HG03442 (cell line): Measurements from ENCODE around the gene MBTD1.
A peak's percentile ranks its signal among the peaks of the same experiment; 100 is the strongest.
"Not testable (repeated sequence)": the region's sequence is repeated elsewhere in the genome, so short reads cannot be mapped to it uniquely, and the experiment has no call there.

Source experiments
- ATAC-seq: cut with Tn5 transposase; IDR thresholded peaks from one replicate; pipeline ENCODE4 v1.9.1; 2021; ENCODE audit warnings: mild to moderate bottlenecking, moderate library complexity; ENCODE audit not compliant: unreplicated experiment

MBTD1 gene

GRCh38 chr17:51191895-51192294 lies 68.0 kb downstream of the MBTD1 start:
- ATAC-seq = no peak

GRCh38 chr17:51189628-51190027 lies 70.2 kb downstream of the MBTD1 start:
- ATAC-seq = no peak

- ATAC-seq = no peak
These were observed 70.7 kb downstream of the MBTD1 start for GRCh38 chr17:51189162-51189561.

GRCh38 chr17:51188271-51188833 lies 71.5 kb downstream of the MBTD1 start:
- no peak for ATAC-seq

GRCh38 chr17:51185763-51186332 lies 74.0 kb downstream of the MBTD1 start:
- ATAC-seq = no peak

- no peak for ATAC-seq
These were observed 75.7 kb downstream of the MBTD1 start for GRCh38 chr17:51184124-51184523.

- no peak for ATAC-seq
These were observed 79.4 kb downstream of the MBTD1 start for GRCh38 chr17:51180486-51180885.

GRCh38 chr17:51172030-51172429 lies 87.8 kb downstream of the MBTD1 start:
- ATAC-seq = not testable (repeated sequence)

- ATAC-seq = no peak
These were observed 89.1 kb downstream of the MBTD1 start for GRCh38 chr17:51170736-51171135.

GRCh38 chr17:51169340-51169739 lies 90.5 kb downstream of the MBTD1 start:
- ATAC-seq = no peak

GRCh38 chr17:51166987-51167931 lies 92.6 kb downstream of the MBTD1 start:
- peak; percentile 43 for ATAC-seq

- ATAC-seq = peak; percentile 85
These were observed 93.5 kb downstream of the MBTD1 start, which contains the start of gene NME2 for GRCh38 chr17:51166198-51166986. Gene NME2 (plus strand): TSS chr17:51166411. CDS start chr17:51166831, 420 bp downstream.

GRCh38 chr17:51165680-51166197 lies 94.1 kb downstream of the MBTD1 start:
- ATAC-seq = peak; percentile 18

- ATAC-seq = no peak
These were observed 94.8 kb downstream of the MBTD1 start for GRCh38 chr17:51164911-51165679.

GRCh38 chr17:51161541-51161940 lies 98.3 kb downstream of the MBTD1 start:
- ATAC-seq = no peak

- no peak for ATAC-seq
These were observed 100.2 kb downstream of the MBTD1 start for GRCh38 chr17:51159604-51160003.

- ATAC-seq = no peak
These were observed 104.4 kb downstream of the MBTD1 start for GRCh38 chr17:51155416-51155815.

- no peak for ATAC-seq
These were observed 105.7 kb downstream of the MBTD1 start for GRCh38 chr17:51154176-51154575.

GRCh38 chr17:51153210-51154072 lies 106.4 kb downstream of the MBTD1 start, which contains the start of gene NME1:
Gene NME1 (plus strand): TSS chr17:51153559. CDS start chr17:51155655, 2,096 bp downstream.
- ATAC-seq = peak; percentile 93
